T-helper 2 cell (primary cell): ENCODE measurements around the gene TAF6L.
"Not testable (repeated sequence)": the region's sequence is repeated elsewhere in the genome, so short reads cannot be mapped to it uniquely, and the experiment has no call there.

Source experiments
- DNase-seq, 5 experiments: peaks; one replicate each; pipeline versions ENCODE4 v3.0.0 to v3.0.0-alpha.2; 2012 to 2022

Gene TAF6L

DNA sequence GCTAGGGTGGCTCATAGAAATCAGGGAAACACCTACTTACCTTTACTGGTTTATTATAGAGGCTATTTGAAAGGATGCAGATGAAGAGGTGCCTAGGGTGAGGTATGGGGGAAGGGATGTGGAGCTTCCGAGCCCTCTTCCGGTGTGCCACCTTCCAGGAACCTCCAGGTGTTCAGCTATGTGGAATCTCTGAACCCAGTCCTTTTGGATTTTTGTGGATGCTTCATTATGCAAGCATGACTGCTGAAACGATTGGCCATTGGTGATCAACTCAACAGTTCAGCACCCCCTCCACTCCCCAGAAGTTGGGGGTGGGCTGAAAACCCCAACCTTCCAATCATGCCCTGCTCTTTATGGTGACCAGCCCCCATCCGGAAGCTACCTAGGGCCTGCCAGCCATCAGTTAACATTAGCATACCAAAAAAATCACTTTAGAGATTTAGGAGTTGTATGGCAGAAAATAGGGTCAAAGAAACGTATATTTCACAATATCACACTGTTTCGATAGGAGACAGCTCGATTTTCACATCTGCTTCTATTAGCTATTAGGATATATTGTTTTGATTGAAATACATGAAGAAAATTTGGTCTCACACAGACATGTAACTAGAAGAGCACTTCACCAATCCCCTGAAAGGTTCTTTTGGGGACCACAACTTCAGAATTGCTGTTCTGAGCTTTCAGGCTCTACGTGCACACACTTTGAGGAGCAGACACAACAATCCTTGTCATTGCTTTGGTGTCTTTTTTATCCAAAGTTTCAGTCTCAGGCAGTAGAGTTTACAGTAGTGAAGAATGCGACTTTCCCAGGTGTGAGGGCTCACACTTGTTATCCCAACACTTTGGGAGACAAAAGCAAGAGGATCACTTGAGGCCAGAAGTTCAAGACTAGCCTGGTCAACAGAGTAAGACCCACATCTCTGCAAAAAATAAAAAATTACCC, 13.1 kb upstream of the TAF6L start:
- no peak for DNase-seq

GRCh38 chr11:62760867-62761227, 10.3 kb upstream of the TAF6L start:
- not testable (repeated sequence) for DNase-seq

GRCh38 chr11:62770778-62771143, 435 bp upstream of the TAF6L start:
- no peak for DNase-seq

DNA sequence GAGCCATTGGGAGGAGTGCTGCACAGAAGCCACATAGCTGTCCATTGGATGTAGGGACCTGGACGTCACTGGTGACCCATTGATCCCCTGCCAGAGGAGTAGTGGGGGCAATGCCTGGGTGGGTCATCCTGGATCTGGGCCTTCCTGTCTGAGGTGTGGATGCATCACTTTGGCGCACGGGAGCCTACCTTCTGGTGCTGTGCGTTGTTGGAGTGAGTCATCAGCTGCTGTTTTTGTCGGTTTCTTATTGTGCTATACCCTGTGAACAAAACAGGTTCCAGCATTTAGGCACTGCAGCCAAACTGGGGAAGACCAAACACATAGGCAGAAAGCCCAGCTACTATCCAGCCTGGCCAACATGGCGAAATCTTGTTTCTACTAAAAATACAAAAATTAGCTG, 3.2 kb downstream of the TAF6L start:
- no peak for DNase-seq

DNA sequence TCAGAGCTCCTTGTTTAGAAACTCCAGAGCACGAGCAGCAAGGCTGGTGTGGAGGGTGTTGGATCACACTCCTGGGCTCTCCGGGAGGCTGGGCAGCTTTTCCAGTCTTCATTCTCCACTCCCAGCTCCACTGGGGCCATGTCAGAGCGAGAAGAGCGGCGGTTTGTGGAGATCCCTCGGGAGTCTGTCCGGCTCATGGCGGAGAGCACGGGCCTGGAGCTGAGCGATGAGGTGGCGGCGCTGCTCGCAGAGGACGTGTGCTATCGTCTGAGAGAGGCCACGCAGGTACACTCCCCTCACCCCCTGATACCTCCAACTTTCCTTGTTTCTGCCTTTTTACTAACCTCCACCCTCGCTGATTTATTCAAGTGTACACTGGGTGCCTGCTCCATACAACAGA, 4.5 kb downstream of the TAF6L start:
- no peak for DNase-seq

- DNase-seq, result no peak
Measured at GRCh38 chr11:62777389-62777788, 6.2 kb downstream of the TAF6L start.

- DNase-seq, result no peak
Measured at GRCh38 chr11:62778441-62778840, 7.2 kb downstream of the TAF6L start.

- DNase-seq, result no peak
Measured at GRCh38 chr11:62782753-62783152, 11.6 kb downstream of the TAF6L start.

DNA sequence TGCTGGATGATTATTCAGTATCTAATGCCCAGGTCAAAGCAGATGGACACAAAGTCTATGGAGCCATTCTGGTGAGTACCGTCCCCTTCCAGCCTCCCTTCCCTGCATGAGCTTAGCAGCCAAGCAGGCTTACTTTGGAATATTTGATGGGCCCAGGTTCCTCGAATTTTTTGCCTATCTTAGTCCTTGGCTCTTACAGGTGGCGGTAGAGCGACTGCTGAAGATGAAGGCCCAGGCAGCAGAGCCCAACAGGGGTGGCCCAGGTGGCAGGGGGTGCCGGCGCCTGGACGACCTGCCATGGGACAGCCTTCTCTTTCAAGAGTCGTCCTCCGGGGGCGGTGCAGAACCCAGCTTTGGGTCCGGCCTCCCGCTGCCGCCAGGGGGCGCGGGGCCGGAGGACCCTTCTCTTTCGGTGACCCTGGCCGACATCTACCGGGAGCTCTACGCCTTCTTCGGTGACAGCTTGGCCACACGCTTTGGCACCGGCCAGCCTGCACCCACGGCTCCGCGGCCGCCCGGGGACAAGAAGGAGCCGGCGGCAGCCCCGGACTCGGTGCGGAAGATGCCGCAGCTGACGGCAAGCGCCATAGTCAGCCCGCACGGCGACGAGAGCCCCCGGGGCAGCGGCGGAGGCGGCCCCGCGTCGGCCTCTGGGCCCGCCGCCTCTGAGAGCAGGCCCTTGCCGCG, 15.3 kb downstream of the TAF6L start:
- peak; percentile 71 to 84 (median 77) for DNase-seq

- DNase-seq, result peak; percentile 84 to 98 (median 96)
Measured at GRCh38 chr11:62787005-62787759, 16.0 kb downstream of the TAF6L start, which contains the start of gene TMEM179B. TSS of gene TMEM179B (plus strand) at chr11:62787402. CDS start at chr11:62787432, 30 bp downstream.

- DNase-seq, result no peak
Measured at GRCh38 chr11:62788991-62789390, 17.8 kb downstream of the TAF6L start.

DNA sequence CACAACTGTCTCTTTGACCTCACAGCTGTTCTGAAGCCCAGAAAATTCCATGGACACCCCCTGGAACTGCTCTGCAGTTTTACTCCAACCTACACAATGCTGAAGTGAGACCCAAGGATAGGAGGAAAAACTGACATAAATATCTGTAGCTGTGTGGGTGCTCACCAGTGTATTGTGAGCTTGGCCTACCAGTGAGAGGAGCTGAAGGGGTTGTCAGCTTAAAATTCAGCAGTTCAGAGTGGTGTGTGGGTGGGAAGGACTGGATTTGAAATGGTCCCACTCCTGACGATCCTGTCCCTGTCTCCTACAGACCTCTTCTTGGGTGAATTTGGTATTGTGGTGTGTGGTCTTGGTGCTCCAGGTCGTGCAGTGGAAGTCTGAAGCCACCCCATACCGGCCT, 18.4 kb downstream of the TAF6L start:
- no peak for DNase-seq

GRCh38 chr11:62791501-62792201, 20.5 kb downstream of the TAF6L start, which contains the start of gene TMEM223:
TSS of gene TMEM223 (minus strand) at chr11:62792006. CDS start at chr11:62791994, 12 bp downstream.
- DNase-seq, result peak; percentile 77 to 92 (median 86)

- no peak for DNase-seq
Measured at GRCh38 chr11:62792202-62792575, 21.0 kb downstream of the TAF6L start.

DNA sequence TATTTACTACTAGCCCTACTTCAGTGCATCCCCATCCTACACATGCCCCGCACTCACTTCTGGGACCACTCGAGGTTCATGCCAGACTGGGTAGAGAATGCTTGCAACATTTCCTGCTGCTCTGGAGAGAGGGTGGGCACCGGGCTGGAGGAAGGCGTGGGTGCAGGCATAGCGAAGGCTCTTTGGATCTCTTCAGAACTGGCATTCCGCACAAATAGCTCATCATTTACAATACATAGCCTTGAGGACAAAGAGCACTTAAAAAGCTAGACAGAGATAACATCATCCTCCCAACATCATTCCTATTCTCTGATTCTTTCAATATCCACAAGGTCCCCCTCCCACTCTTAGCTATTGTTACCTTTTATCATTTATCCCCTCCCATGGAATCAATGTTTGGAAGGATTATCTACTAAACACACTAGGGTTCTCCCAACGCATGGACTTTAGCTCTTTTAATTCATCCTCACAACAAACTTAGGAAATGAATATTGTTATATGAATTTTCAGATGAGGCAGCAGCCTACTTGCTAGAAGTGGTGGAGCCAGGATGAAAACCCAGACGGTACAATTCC, 23.1 kb downstream of the TAF6L start:
- no peak for DNase-seq

DNA sequence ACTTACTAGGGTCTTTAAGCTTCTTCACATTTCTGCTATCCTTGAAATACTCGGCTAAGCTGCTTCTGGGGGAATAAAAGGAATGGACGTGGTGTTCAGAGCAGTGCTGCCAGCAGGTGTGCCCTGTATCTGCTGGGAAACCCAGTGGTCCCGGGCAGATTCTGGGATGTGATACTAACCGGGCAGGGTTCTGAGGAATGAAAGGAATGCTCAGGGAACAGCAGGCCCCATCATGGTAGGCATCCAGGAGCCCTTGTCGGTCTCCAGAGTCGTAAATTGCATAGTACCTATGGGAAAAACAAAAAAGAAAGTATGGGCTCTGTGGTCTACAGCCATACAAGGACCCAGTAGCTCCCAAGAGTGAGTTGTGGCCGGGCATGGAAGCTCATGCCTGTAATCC, 25.1 kb downstream of the TAF6L start:
- DNase-seq, result no peak

- DNase-seq, result no peak
Measured at GRCh38 chr11:62799486-62799885, 28.3 kb downstream of the TAF6L start.

GRCh38 chr11:62801071-62801470, 29.9 kb downstream of the TAF6L start:
- no peak for DNase-seq

DNA sequence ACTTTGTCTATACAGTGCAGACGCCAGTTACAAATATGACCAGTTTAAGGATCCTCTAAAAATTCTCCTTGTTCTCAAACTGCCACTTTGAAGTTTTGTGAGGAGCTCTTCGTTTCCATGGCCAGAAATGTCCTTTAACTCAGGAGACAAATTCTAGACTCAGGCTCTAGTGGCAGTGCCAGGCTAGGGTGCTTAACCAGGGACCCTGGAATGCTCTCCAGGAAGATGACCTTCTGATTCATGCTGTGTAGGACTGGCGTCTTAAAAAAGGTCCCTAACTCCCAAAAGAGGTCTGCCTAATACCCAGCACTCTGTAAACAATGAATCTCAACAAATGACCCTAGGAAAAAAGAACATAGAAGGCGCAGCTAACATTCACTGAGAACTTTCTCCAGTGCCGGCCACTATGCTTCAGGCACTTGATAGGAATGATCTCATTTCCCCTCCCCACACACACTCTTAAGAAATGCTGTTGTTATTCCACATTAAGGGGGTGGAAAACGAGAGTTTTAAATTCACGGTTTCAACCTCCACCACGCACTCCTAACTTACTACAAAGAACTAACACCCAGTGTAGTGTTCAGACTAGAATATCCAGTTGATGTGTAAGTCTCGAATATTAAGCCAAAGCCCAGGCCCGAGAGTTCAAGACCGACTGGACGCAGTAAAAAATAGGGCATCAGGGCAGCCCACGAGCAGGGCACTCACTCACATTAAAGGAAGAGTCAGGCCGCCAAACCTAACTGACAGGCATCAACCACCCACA, 33.3 kb downstream of the TAF6L start:
- DNase-seq, result no peak

DNA sequence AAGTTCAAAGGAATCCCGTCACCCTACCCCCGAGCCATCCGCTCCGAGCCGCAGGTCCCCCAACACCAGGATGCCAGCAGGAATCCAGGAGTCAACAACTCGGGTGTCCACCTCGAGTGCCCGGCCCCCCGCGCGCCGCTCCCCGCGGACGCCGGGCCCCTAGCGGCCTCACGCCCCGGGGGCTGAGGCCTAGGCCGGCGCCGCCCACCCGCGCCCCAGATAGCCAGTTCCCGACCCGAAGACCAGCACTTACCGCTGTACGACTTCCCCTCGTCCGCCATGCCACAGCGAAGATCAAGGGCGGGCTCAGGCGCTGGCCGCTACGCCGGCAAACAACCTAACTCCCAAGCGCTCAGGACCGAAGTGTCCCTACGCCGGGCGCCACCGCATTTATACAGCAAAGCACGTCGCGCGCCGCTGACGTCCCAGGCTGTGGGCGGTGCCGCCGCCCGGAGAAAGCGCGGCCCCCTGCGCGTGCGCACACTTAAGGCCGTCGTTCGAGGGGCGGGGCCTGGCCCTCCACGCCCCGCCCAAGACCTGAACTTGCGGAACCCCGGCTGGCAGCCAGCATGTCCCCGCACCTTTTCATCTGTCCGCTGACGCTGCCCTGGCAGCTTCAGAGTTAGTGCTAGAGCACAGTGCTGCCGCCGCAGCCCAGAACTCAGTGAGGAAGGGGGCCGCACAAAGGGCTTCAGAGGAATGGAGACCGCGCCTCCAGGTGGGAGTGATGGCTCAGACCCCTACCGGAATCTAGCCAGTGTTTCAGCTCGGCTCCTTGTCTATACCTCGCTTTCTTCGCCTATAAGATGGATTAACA, 34.1 kb downstream of the TAF6L start, which contains the start of gene NXF1:
TSS of gene NXF1 (minus strand) at position 365 of the 817 bp plus-strand sequence. CDS start at position 281, 84 bp downstream.
- peak; percentile 93 to 95 (median 94) for DNase-seq
